Measurements from ENCODE around the gene ZBTB18.

GRCh38 chr1:244030481-244031040, 20.5 kb upstream of the ZBTB18 start:
- no peak for TF ChIP-seq EZH2 (IDR thresholded peaks at IDR 0.05)
- no peak for TF ChIP-seq CTCF (IDR thresholded peaks at IDR 0.05)

Measured in neural progenitor cell (in vitro differentiated cells).